ENCODE results near the gene MRGPRD. TPM values are rescaled to one million over a fixed set of nuclear protein-coding genes. Genes with fewer than 3 reads are reported as not detected.

The MRGPRD gene
- total RNA-seq, 1 experiment from 2014 or later = not detected

DNA sequence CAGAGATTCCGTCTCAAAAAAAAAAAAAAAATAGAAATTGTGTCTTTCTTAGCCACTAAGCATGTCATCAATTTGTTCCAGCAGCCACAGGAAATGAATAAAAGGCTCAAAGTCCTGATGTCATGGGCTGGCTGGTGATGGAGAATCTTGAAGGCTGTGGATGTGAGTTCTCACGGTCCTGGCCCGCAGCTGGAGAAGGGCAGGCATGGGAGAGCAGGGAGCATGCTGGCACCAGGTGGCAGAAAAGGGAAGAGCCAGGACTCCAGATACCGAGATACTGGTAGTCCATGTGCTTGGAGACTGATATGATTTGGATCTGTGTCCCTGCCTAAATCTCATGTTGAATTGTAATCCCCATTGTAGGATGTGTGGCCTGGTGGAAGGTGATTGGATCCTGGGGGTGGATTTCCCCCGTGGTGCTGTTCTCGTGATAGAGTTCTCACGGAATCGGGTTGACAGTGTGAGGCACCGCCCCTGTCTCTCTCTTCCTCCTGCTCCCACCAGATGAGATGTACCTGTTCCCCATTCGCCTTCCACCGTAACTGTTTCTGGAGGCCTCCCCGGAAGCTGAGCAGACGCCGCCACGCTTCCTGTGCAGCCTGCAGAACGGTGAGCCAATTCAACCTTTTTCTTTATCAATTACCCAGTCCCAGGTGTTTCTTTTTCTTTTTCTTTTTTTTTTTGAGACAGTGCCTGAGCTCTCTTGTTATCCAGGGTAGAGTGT is 18.1 kb downstream of the MRGPRD start:
- intact Hi-C loops (cut with micrococcal nuclease) = no loop called here
- Mint-ChIP-seq H3K27ac (ENCODE audit: low read depth, unreplicated experiment) (no peak overlapping the region), H3K4me3 (ENCODE audit: unreplicated experiment) (no peak overlapping the region), H3K27me3 (ENCODE audit: insufficient read depth, unreplicated experiment) (peaks cover 16% of the 10 kb centered on the region), H3K36me3 (ENCODE audit: insufficient read depth, unreplicated experiment) (no peaks in the 10 kb centered on the region), H3K4me1 (ENCODE audit: insufficient read depth, unreplicated experiment) (no peaks in the 10 kb centered on the region), H3K9me3 (ENCODE audit: unreplicated experiment) (no peaks in the 10 kb centered on the region)
- TF ChIP-seq, protein P1, sequence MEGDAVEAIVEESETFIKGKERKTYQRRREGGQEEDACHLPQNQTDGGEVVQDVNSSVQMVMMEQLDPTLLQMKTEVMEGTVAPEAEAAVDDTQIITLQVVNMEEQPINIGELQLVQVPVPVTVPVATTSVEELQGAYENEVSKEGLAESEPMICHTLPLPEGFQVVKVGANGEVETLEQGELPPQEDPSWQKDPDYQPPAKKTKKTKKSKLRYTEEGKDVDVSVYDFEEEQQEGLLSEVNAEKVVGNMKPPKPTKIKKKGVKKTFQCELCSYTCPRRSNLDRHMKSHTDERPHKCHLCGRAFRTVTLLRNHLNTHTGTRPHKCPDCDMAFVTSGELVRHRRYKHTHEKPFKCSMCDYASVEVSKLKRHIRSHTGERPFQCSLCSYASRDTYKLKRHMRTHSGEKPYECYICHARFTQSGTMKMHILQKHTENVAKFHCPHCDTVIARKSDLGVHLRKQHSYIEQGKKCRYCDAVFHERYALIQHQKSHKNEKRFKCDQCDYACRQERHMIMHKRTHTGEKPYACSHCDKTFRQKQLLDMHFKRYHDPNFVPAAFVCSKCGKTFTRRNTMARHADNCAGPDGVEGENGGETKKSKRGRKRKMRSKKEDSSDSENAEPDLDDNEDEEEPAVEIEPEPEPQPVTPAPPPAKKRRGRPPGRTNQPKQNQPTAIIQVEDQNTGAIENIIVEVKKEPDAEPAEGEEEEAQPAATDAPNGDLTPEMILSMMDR (IDR thresholded peaks at IDR 0.05; ENCODE audit: unreplicated experiment) = no peak
- POLR2A ChIA-PET = no interaction called here
- no peak for DNase-seq (ENCODE audit: unreplicated experiment)
- CTCF ChIA-PET = interaction anchor here (0.6 to 1.5 kb wide), 3 partner anchors 11 to 1316 kb away, joined by 3 read pairs; no protein-coding TSS in a partner anchor
- BruUV-seq (replicated peaks) = no TSS peak

- H3K27ac Mint-ChIP-seq (ENCODE audit: low read depth, unreplicated experiment) = no peak overlapping the region
- BruUV-seq (replicated peaks) = no TSS peak
- POLR2A ChIA-PET = interaction anchor here (0.7 kb wide), 1 partner anchor 18 kb away, joined by 3 read pairs; no protein-coding TSS in a partner anchor
- TF ChIP-seq, protein P1 (IDR thresholded peaks at IDR 0.05; ENCODE audit: unreplicated experiment) = no peak
- intact Hi-C loops (cut with micrococcal nuclease) = no loop called here
- no peaks in the 10 kb centered on the region for H3K36me3 Mint-ChIP-seq (ENCODE audit: insufficient read depth, unreplicated experiment)
- H3K27me3 Mint-ChIP-seq (ENCODE audit: insufficient read depth, unreplicated experiment) = peaks cover 12% of the 10 kb centered on the region
- DNase-seq (ENCODE audit: unreplicated experiment) = no peak
- CTCF ChIA-PET = interaction anchor here (0.7 kb wide), 2 partner anchors 78 to 183 kb away, joined by 3 read pairs; no protein-coding TSS in a partner anchor
- H3K4me1 Mint-ChIP-seq (ENCODE audit: insufficient read depth, unreplicated experiment) = no peaks in the 10 kb centered on the region
- no peak overlapping the region for H3K4me3 Mint-ChIP-seq (ENCODE audit: unreplicated experiment)
- no peaks in the 10 kb centered on the region for H3K9me3 Mint-ChIP-seq (ENCODE audit: unreplicated experiment)
These were observed 19.5 kb downstream of the MRGPRD start for GRCh38 chr11:68961245-68961644.

DNA sequence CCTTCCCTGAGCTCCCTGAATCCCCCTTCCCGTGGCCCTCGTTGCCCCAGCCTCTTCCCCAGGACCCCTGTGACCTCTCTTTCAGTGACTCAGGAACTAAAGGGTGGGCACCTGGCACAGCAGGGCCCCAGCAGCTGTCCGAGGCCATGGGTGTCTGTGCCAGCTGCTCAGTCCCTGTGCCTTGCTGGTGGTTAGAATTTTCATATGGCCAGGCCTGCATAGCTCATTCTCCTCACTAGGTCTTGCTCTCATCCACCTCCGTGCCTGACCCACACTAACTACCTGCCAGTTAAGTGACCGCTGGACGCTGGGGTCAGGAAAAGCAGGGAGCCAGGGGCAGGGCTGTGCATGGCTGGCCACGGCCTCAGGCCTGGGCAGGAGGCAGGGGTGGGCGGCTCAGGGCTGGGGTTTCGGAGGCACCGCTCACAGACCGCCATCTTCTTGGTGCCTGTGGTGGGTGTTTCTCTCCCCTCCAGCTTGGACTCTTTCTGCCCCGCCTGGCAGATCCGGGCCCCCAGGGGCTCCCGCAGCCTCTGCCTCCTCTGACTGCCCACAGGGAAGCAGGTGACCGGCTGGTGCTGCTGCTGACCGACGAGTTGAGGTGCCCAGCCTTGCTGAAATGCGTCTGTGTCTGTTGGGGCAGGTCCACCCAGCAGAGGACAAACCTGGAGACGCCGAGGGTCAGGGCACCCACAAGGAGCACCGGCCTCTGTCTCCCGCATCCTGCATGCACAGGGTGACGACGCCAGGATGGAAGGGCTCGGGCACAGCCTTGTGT is 20.3 kb downstream of the MRGPRD start:
- TF ChIP-seq, protein P1 (IDR thresholded peaks at IDR 0.05; ENCODE audit: unreplicated experiment) = no peak
- H3K4me3 Mint-ChIP-seq (ENCODE audit: unreplicated experiment) = no peak overlapping the region
- DNase-seq (ENCODE audit: unreplicated experiment) = no peak
- no peaks in the 10 kb centered on the region for H3K9me3 Mint-ChIP-seq (ENCODE audit: unreplicated experiment)
- CTCF ChIA-PET = no interaction called here
- intact Hi-C loops (cut with micrococcal nuclease) = no loop called here
- H3K27me3 Mint-ChIP-seq (ENCODE audit: insufficient read depth, unreplicated experiment) = peaks cover 11% of the 10 kb centered on the region
- H3K4me1 Mint-ChIP-seq (ENCODE audit: insufficient read depth, unreplicated experiment) = no peaks in the 10 kb centered on the region
- H3K27ac Mint-ChIP-seq (ENCODE audit: low read depth, unreplicated experiment) = no peak overlapping the region
- POLR2A ChIA-PET = interaction anchor here (0.6 kb wide), 1 partner anchor 21 kb away, joined by 3 read pairs; no protein-coding TSS in a partner anchor
- H3K36me3 Mint-ChIP-seq (ENCODE audit: insufficient read depth, unreplicated experiment) = no peaks in the 10 kb centered on the region
- BruUV-seq (replicated peaks) = no TSS peak

Data from MCF 10A (cell line).